Measurements from ENCODE around the gene RGMA. TPM values are rescaled to one million over a fixed set of nuclear protein-coding genes. Genes with fewer than 3 reads are reported as not detected.

The RGMA gene
- total and polyA plus RNA-seq, 2 donors (not counting 3 experiments of a cell fraction or from before 2014, with no cell fraction given): 0.06 to 0.13 TPM

GRCh38 chr15:92989470-92989869 is 99.5 kb downstream of the RGMA start:
- FAIRE-seq (no peak), DNase-seq (ENCODE audit: low read depth, low spot score) (no peak)
- no peak overlapping the region for H3K4me3 ChIP-seq (replicated peaks in 1 of 3; ENCODE audit: insufficient read depth in 1 of 3, low read depth in 1 of 3, low read length in 3 of 3)
- peaks cover 40% of the 10 kb centered on the region for H3K79me2 ChIP-seq (ENCODE audit: control insufficient read depth, insufficient read depth, low read length)
- ChIA-PET CTCF (interaction anchor here (1.8 kb wide), 1 partner anchor 192 kb away, joined by 4 read pairs; no protein-coding TSS in a partner anchor), POLR2A (no interaction called here)
- H3K4me1 ChIP-seq (ENCODE audit: control insufficient read depth, extremely low read depth, insufficient read depth, low read length): no peaks in the 10 kb centered on the region
- H3K9ac ChIP-seq (replicated peaks; ENCODE audit: extremely low read depth, insufficient read depth, low read length): no peak overlapping the region
- H3K9me1 ChIP-seq (replicated peaks; ENCODE audit: control insufficient read depth, extremely low read depth, insufficient read depth, low read length): no peaks in the 10 kb centered on the region
- dilution Hi-C loops (cut with MboI; ENCODE audit: extremely low pct_ligation_motif_present, low sequenced_read_pairs): no loop called here
- peaks cover 32 to 51% of the 10 kb centered on the region in 2 experiments for H3K36me3 ChIP-seq (ENCODE audit: control insufficient read depth in 2 of 2, extremely low read depth in 1 of 2, insufficient read depth in 2 of 2, low read length in 2 of 2)
- no TSS peak for BruUV-seq (replicated peaks)
- H4K20me1 ChIP-seq (replicated peaks; ENCODE audit: control insufficient read depth, extremely low read depth, insufficient read depth, low read length): peaks cover 5% of the 10 kb centered on the region
- TF ChIP-seq POLR2AphosphoS5 (IDR thresholded peaks at IDR 0.05; ENCODE audit: insufficient read depth, low read depth, low read length) (no peak), FOS (IDR thresholded peaks at IDR 0.05; ENCODE audit: borderline replicate concordance, insufficient read depth, low read length) (no peak), JUN (IDR thresholded peaks at IDR 0.05; ENCODE audit: borderline replicate concordance, insufficient read depth, insufficient read length, low read depth) (no peak), CTCF (IDR thresholded peaks at IDR 0.05; ENCODE audit: extremely low read depth in 1 of 2, insufficient read depth in 1 of 2, low read depth in 1 of 2, low read length in 2 of 2) (no peak), POLR2A (IDR thresholded peaks at IDR 0.05; ENCODE audit: low read depth, low read length) (no peak), GATA2 (IDR thresholded peaks at IDR 0.05; ENCODE audit: insufficient read depth, insufficient read length, low read depth, low read length) (no peak), EZH2 (IDR thresholded peaks at IDR 0.05; ENCODE audit: borderline replicate concordance, low read depth, low read length, severe bottlenecking) (no peak), MYC (IDR thresholded peaks at IDR 0.05; ENCODE audit: low read depth, low read length) (no peak)
- TF ChIP-seq, protein P1, sequence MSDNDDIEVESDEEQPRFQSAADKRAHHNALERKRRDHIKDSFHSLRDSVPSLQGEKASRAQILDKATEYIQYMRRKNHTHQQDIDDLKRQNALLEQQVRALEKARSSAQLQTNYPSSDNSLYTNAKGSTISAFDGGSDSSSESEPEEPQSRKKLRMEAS (IDR thresholded peaks at IDR 0.05; ENCODE audit: insufficient read depth, insufficient read length): no peak
- no peak overlapping the region for H3K4me2 ChIP-seq (ENCODE audit: insufficient read depth, low read length)
- no peak overlapping the region for H3K27ac ChIP-seq (ENCODE audit: insufficient read depth, low read depth, low read length)
- no peak overlapping the region for H2AFZ ChIP-seq (ENCODE audit: low read depth, low read length)
- H3K9me3 ChIP-seq (replicated peaks; ENCODE audit: control insufficient read depth, insufficient read depth, low read length): no peaks in the 10 kb centered on the region
- intact Hi-C loops (cut with micrococcal nuclease): no loop called here
- no peaks in the 10 kb centered on the region for H3K27me3 ChIP-seq (ENCODE audit: control insufficient read depth in 2 of 2, insufficient read depth in 2 of 2, low read length in 2 of 2)

Other genes starting within 250 kb of the RGMA start
- 97.9 and 102 TPM in 2 replicates for gene CHD2, start 188.9 kb downstream of the RGMA start, total RNA-seq
- gene CHD2, start 188.9 kb downstream of the RGMA start, polyA plus RNA-seq: 35.9 and 53.8 TPM in 2 replicates